K562 (cell line): Measurements from ENCODE around the gene TPRG1L. TPM values are rescaled to one million over a fixed set of nuclear protein-coding genes. Genes with fewer than 3 reads are reported as not detected.

ENCODE experiments used
- CTCFL ChIP-seq: IDR thresholded peaks from 2 replicates; pipeline ENCODE4 v1.6.1; 2011; ENCODE audit warnings: borderline replicate concordance, low read depth, mild to moderate bottlenecking, moderate library complexity, low read length; ENCODE audit not compliant: insufficient read depth, poor library complexity, severe bottlenecking
- DEAF1 ChIP-seq: fragments of 450-650 bp; formaldehyde crosslinking; IDR thresholded peaks from 2 replicates; pipeline ENCODE4 v1.4.0; 2020; ENCODE audit warnings: mild to moderate bottlenecking, moderate library complexity
- E2F5 ChIP-seq: sonication (generic); formaldehyde crosslinking; IDR thresholded peaks from 2 replicates; pipeline ENCODE4 v1.8.0; 2022; ENCODE audit warnings: mild to moderate bottlenecking, missing genetic modification reagents
- HBP1 ChIP-seq: fragments of 450-650 bp; formaldehyde crosslinking; IDR thresholded peaks from 2 replicates; pipeline ENCODE4 v1.4.0; 2022; ENCODE audit warnings: missing genetic modification characterization
- MAZ ChIP-seq, 2 experiments: fragments of 450-650 bp in 1 of 2; sonication (generic) in 1 of 2; formaldehyde crosslinking; IDR thresholded peaks in 1 of 2; conservative IDR thresholded peaks in 1 of 2; 2 replicates each; pipeline versions ENCODE4 v1.4.0 to v1.5.0; 2020; ENCODE audit warnings: mild to moderate bottlenecking in 1 of 2, missing genetic modification reagents in 1 of 2
- ZNF740 ChIP-seq, 3 experiments: fragments of 200-800 bp in 1 of 3; sonication (Bioruptor generic) in 1 of 3; sonication (generic) in 1 of 3; formaldehyde crosslinking in 1 of 3; IDR thresholded peaks; 2 replicates each; pipeline versions ENCODE4 v1.6.1 to v1.8.0; 2016 to 2022; ENCODE audit warnings: mild to moderate bottlenecking in 2 of 3, missing compliant biosample characterization in 2 of 3, missing genetic modification characterization in 2 of 3, missing genetic modification reagents in 1 of 3
- polyA plus RNA-seq, 8 experiments: library from polyadenylated mRNA; depleted of rRNA in 4 of 8; stranded (reverse) in 5 of 8; unstranded in 3 of 8; fragments of >200 nt; fragmentation: Nextera tagmentation in 2 of 8; fragmentation: Illumina TruSeq in 1 of 8; extraction: Ambion mirVana in 2 of 8; extraction: Trizol in 1 of 8; gene quantifications; 2 replicates each; pipeline versions ENCODE4 v1.2.1 to v1.2.3, GENCODE V29; 2011 to 2014; ENCODE audit warnings: inconsistent platforms in 1 of 8, missing spikeins in 1 of 8
- total RNA-seq, 7 experiments: library from RNA; depleted of rRNA in 6 of 7; stranded (reverse); fragments of >200 nt in 6 of 7; fragmentation: Illumina TruSeq in 2 of 7; extraction: Trizol in 2 of 7; gene quantifications; 2 replicates each; pipeline versions ENCODE4 v1.2.1 to v1.2.3, GENCODE V29; 2011 to 2021; ENCODE audit warnings: low replicate concordance in 1 of 7

Gene TPRG1L
- total and polyA plus RNA-seq, 9 of the 15 experiments (the other 6 are each of a cell fraction or from before 2014, with no cell fraction given) = 1.6 to 11.0 (median 6.2) TPM

- no peak for TF ChIP-seq HBP1 (CRISPR knock-in tag)
- TF ChIP-seq MAZ (CRISPR knock-in tag; conservative IDR thresholded peaks at IDR 0.05 in 1 of 2, IDR thresholded peaks at IDR 0.05 in 1 of 2) = peak in 1 of 2 experiments; percentile 36; a peak in 1 of 4 replicates
- TF ChIP-seq ZNF740 (CRISPR knock-in tag; IDR thresholded peaks at IDR 0.05) = 0 out of 2 replicates have a peak, but pooled peaks have one; percentile 25
- TF ChIP-seq ZNF740 (tag; IDR thresholded peaks at IDR 0.05) = no peak
- TF ChIP-seq DEAF1 (CRISPR knock-in tag) = 0 out of 2 replicates have a peak, but pooled peaks have one; percentile 18
- TF ChIP-seq CTCFL = peak; percentile 17
- TF ChIP-seq E2F5 (CRISPR knock-in tag) = no peak
- TF ChIP-seq, all 486 proteins: peak for 14
Observed at GRCh38 chr1:3614755-3615742, 9.8 kb upstream of the TPRG1L start (continued).
